B cell (primary cell): Measurements from ENCODE around the gene DCLK1. TPM values are rescaled to one million over a fixed set of nuclear protein-coding genes. Genes with fewer than 3 reads are reported as not detected.

Experiments used
- ATAC-seq: fragments of 200-7000 bp; cut with Tn5 transposase; one replicate; pipeline ENCODE4 v1.10.0; 2021; ENCODE audit warnings: low read depth, mild to moderate bottlenecking, moderate number of reproducible peaks, moderate library complexity
- CTCF ChIA-PET: fragments of 350-600 bp; sonication (Branson Sonifier 250); formaldehyde crosslinking; loops from one replicate; lab custom pipeline; 2021; ENCODE audit warnings: antibody characterized with exemption, inconsistent platforms; lab: Charles Lee
- POLR2A ChIA-PET: fragments of 350-600 bp; sonication (Branson Sonifier 250); formaldehyde crosslinking; loops from one replicate; lab custom pipeline; 2021; ENCODE audit warnings: antibody characterized with exemption; lab: Charles Lee
- DNase-seq: peaks from one replicate; pipeline ENCODE4 v3.0.0; 2013
- H2AFZ ChIP-seq: 2 replicates; pipeline ENCODE4 v1.6.1; 2012; ENCODE audit warnings: mild to moderate bottlenecking, low read depth, low read length; ENCODE audit not compliant: insufficient read depth, poor library complexity, severe bottlenecking
- H3K27ac ChIP-seq, 2 donors: 1 replicate in 1 of 2; 2 replicates in 1 of 2; pipeline ENCODE4 v1.5.1; 2012 to 2013; ENCODE audit warnings: low read length in 2 of 2, mild to moderate bottlenecking in 2 of 2, moderate library complexity in 1 of 2
- H3K27me3 ChIP-seq, 4 experiments: fragments of 200-600 bp in 1 of 4; sonication (generic) in 1 of 4; replicated peaks in 1 of 4; 1 replicate in 2 of 4; 2 replicates in 2 of 4; pipeline versions ENCODE4 v1.6.1 to v1.7.0; 2013 to 2016; ENCODE audit warnings: low read length in 3 of 4, mild to moderate bottlenecking in 2 of 4, mixed read lengths in 1 of 4, moderate library complexity in 1 of 4; ENCODE audit not compliant: insufficient read depth in 4 of 4, control insufficient read depth in 3 of 4; ENCODE audit errors: control extremely low read depth in 1 of 4
- H3K36me3 ChIP-seq, 2 experiments: replicated peaks in 1 of 2; 1 replicate in 1 of 2; 2 replicates in 1 of 2; pipeline versions ENCODE4 v1.6.1 to v1.7.1; 2013; ENCODE audit warnings: low read length in 1 of 2; ENCODE audit not compliant: insufficient read depth in 2 of 2, control insufficient read depth in 1 of 2; ENCODE audit errors: control extremely low read depth in 1 of 2, extremely low read depth in 1 of 2
- H3K4me1 ChIP-seq, 2 donors: fragments of 200-600 bp in 1 of 2; sonication (generic) in 1 of 2; 1 replicate in 1 of 2; 2 replicates in 1 of 2; pipeline versions ENCODE4 v1.5.1 to v1.6.1; 2013 to 2017; ENCODE audit warnings: low read length in 2 of 2; ENCODE audit not compliant: control insufficient read depth in 2 of 2, insufficient read depth in 2 of 2
- H3K4me2 ChIP-seq: replicated peaks from 2 replicates; pipeline ENCODE3; 2012; ENCODE audit warnings: mild to moderate bottlenecking, low read depth, low read length; ENCODE audit not compliant: poor library complexity, severe bottlenecking
- H3K4me3 ChIP-seq, 5 experiments: fragments of 200-600 bp in 1 of 5; sonication (generic) in 1 of 5; 1 replicate in 3 of 5; 2 replicates in 2 of 5; pipeline versions ENCODE4 v1.5.1 to v1.7.0; 2011 to 2016; ENCODE audit warnings: low read length in 4 of 5, mild to moderate bottlenecking in 4 of 5, low read depth in 2 of 5, control low read depth in 1 of 5, moderate library complexity in 1 of 5; ENCODE audit not compliant: insufficient read depth in 1 of 5; ENCODE audit errors: control extremely low read depth in 1 of 5, extremely low read depth in 1 of 5
- H3K79me2 ChIP-seq: fragments of 200-600 bp; sonication (generic); one replicate; pipeline ENCODE4 v1.6.0; 2016; ENCODE audit warnings: low read length; ENCODE audit not compliant: control insufficient read depth, insufficient read depth
- H3K9ac ChIP-seq: fragments of 200-600 bp; sonication (generic); 2 replicates; pipeline ENCODE4 v1.6.1; 2017; ENCODE audit warnings: mild to moderate bottlenecking, low read length, moderate library complexity
- H3K9me3 ChIP-seq, 3 donors: one replicate each; pipeline versions ENCODE4 v1.6.1 to v1.7.1; 2013; ENCODE audit warnings: low read length in 2 of 3; ENCODE audit not compliant: control insufficient read depth in 2 of 3, insufficient read depth in 1 of 3; ENCODE audit errors: control extremely low read depth in 1 of 3
- H4K20me1 ChIP-seq: 2 replicates; pipeline ENCODE4 v1.6.0; 2012; ENCODE audit warnings: mild to moderate bottlenecking, low read length; ENCODE audit not compliant: insufficient read depth, control insufficient read depth, poor library complexity, severe bottlenecking
- H3K27ac Mint-ChIP-seq: one replicate; pipeline ENCODE4 v1.8.0; 2021; ENCODE audit warnings: mixed read lengths
- H3K27me3 Mint-ChIP-seq: one replicate; pipeline ENCODE4 v1.8.0; 2021; ENCODE audit warnings: mixed read lengths
- H3K4me1 Mint-ChIP-seq: one replicate; pipeline ENCODE4 v1.8.0; 2021; ENCODE audit warnings: mixed read lengths
- H3K4me3 Mint-ChIP-seq: one replicate; pipeline ENCODE4 v1.8.0; 2021; ENCODE audit warnings: mixed read lengths
- H3K9me3 Mint-ChIP-seq: one replicate; pipeline ENCODE4 v1.8.0; 2022; ENCODE audit warnings: mixed read lengths; ENCODE audit not compliant: insufficient read depth
- EZH2 ChIP-seq: IDR thresholded peaks from 2 replicates; pipeline ENCODE4 v1.6.1; 2012; ENCODE audit warnings: borderline replicate concordance, low read depth, mild to moderate bottlenecking, moderate library complexity, low read length; ENCODE audit not compliant: insufficient read depth, poor library complexity, severe bottlenecking
- WGBS: methylation state at CpG from one replicate; pipeline ENCODE4 v1.1.5; 2013; ENCODE audit warnings: missing lambda C conversion rate; ENCODE audit not compliant: insufficient coverage; 5-methylcytosine and 5-hydroxymethylcytosine counted together
- intact Hi-C: fragments of 100-400 bp; cut with micrococcal nuclease; formaldehyde crosslinking; loops from one replicate; pipeline ENCODE4 v1.10.0; 2022
- polyA plus RNA-seq: library from polyadenylated mRNA; depleted of rRNA; stranded (reverse); fragments of >200 nt; gene quantifications from 2 replicates; pipeline ENCODE4 v1.2.3, GENCODE V29; 2012
- total RNA-seq, 2 donors: library from RNA; stranded (reverse); fragments of 120-200 nt in 1 of 2; gene quantifications; 1 replicate in 1 of 2; 2 replicates in 1 of 2; pipeline versions ENCODE4 v1.2.3 to v1.2.4, GENCODE V29; 2013 to 2022
- TF ChIP-seq, protein P1 (sequence below): fragments of 200-600 bp; IDR thresholded peaks from one replicate; pipeline ENCODE4 v1.8.0; 2022; ENCODE audit warnings: antibody characterized with exemption, mild to moderate bottlenecking

Gene DCLK1
- total and polyA plus RNA-seq, 2 donors (not counting 1 experiment from before 2014, with no cell fraction given) = not detected

DNA sequence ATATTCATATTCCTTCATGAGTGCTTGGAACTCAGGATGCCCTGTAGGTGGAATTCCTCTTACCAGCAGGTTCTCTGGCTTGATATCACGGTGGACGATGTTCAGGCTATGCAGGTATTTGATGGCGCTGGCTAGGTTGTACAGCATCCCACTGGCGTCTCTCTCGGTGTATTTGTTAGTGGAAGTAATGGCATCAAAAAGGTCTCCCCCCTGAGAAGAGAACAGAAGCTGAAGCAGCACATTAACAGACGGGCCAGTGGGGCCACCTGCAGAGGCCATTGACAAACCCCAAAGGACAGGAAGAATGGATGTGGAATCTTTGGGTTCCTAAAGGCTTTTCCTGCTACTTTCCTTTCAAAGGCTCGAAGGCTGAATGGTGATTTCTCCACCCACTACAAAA, 308.5 kb downstream of the DCLK1 start:
- intact Hi-C loops = no loop called here
- Histone ChIP-seq H3K79me2 (no peaks in the 10 kb centered on the region), H3K4me3 (no peak overlapping the region), H3K27me3 (no peaks in the 10 kb centered on the region), H3K27ac (no peak overlapping the region), H3K4me2 (no peak overlapping the region), H3K9me3 (peaks cover 0 to 5% (median 0%) of the 10 kb centered on the region in 3 donors), H3K36me3 (no peaks in the 10 kb centered on the region), H3K4me1 (no peaks in the 10 kb centered on the region), H2AFZ (no peak overlapping the region), H4K20me1 (no peaks in the 10 kb centered on the region), H3K9ac (no peak overlapping the region)
- WGBS = 89% methylated on average over 7 of the region's 7 CpGs
- DNase-seq (no peak), ATAC-seq (no peak)
- CTCF ChIA-PET = no interaction called here
- Mint-ChIP-seq H3K27ac (no peak overlapping the region), H3K4me1 (no peaks in the 10 kb centered on the region), H3K9me3 (no peaks in the 10 kb centered on the region), H3K27me3 (no peaks in the 10 kb centered on the region), H3K4me3 (no peak overlapping the region)
- POLR2A ChIA-PET = no interaction called here
- TF ChIP-seq, protein P1, sequence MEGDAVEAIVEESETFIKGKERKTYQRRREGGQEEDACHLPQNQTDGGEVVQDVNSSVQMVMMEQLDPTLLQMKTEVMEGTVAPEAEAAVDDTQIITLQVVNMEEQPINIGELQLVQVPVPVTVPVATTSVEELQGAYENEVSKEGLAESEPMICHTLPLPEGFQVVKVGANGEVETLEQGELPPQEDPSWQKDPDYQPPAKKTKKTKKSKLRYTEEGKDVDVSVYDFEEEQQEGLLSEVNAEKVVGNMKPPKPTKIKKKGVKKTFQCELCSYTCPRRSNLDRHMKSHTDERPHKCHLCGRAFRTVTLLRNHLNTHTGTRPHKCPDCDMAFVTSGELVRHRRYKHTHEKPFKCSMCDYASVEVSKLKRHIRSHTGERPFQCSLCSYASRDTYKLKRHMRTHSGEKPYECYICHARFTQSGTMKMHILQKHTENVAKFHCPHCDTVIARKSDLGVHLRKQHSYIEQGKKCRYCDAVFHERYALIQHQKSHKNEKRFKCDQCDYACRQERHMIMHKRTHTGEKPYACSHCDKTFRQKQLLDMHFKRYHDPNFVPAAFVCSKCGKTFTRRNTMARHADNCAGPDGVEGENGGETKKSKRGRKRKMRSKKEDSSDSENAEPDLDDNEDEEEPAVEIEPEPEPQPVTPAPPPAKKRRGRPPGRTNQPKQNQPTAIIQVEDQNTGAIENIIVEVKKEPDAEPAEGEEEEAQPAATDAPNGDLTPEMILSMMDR = no peak
- no peak for TF ChIP-seq EZH2

DNA sequence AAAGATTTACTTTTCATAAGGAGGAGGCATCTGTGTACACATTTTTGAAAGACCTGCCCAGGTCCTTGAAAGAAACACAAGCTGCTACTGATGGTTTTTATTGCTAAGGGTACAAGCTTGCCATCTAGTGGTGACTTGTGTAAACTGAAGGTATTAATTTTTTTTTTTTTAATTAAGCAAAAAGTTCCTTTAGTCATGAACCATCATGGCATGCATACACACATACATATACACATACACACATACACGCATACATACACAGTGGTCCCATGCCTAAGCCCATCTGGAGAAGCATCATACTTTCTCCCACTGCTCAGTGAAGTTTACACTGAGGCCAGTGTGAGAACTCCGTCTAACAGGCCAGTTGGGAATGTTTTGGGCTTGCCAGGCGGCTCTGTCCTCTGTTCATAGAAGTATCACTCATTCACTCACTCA, 312.5 kb downstream of the DCLK1 start:
- no peaks in the 10 kb centered on the region for H3K27me3 Mint-ChIP-seq

More for the DNA sequence above, 312.5 kb downstream of the DCLK1 start:
- no peaks in the 10 kb centered on the region for H3K9me3 ChIP-seq
- no peaks in the 10 kb centered on the region for H3K4me1 Mint-ChIP-seq
- TF ChIP-seq EZH2 = no peak
- TF ChIP-seq, protein P1 = peak; percentile 46
- WGBS = 57% methylated on average over 2 of the region's 3 CpGs
- intact Hi-C loops = no loop called here
- no peak overlapping the region for H3K4me3 ChIP-seq
- H2AFZ ChIP-seq = no peak overlapping the region
- DNase-seq (no peak), ATAC-seq (no peak)
- ChIA-PET POLR2A (no interaction called here), CTCF (interaction anchor here (0.9 to 1.0 kb wide), 2 partner anchors 14 to 16 kb away, joined by 3 read pairs; no protein-coding TSS in a partner anchor)
- no peaks in the 10 kb centered on the region for H4K20me1 ChIP-seq
- no peak overlapping the region for H3K27ac ChIP-seq
- H3K4me3 Mint-ChIP-seq = no peak overlapping the region
- H3K79me2 ChIP-seq = no peaks in the 10 kb centered on the region
- H3K27ac Mint-ChIP-seq = no peak overlapping the region
- no peaks in the 10 kb centered on the region for H3K27me3 ChIP-seq
- H3K4me1 ChIP-seq = no peaks in the 10 kb centered on the region
- H3K9me3 Mint-ChIP-seq = no peaks in the 10 kb centered on the region
- no peak overlapping the region for H3K9ac ChIP-seq
- H3K36me3 ChIP-seq = no peaks in the 10 kb centered on the region
- no peak overlapping the region for H3K4me2 ChIP-seq
